SK-N-MC (cell line): Measurements from ENCODE around the gene SNX25.

Experiments
- EZH2 ChIP-seq: fragments of 200-600 bp; sonication (generic); IDR thresholded peaks from one replicate; pipeline ENCODE4 v1.6.1; 2017; ENCODE audit warnings: antibody characterized with exemption
- FOXP2 ChIP-seq: optimal IDR thresholded peaks from 2 replicates; pipeline ENCODE3; 2011; ENCODE audit warnings: mild to moderate bottlenecking, moderate library complexity; ENCODE audit not compliant: insufficient read depth; ENCODE audit errors: extremely low read length, control extremely low read depth
- POLR2AphosphoS5 ChIP-seq: IDR thresholded peaks from 2 replicates; pipeline ENCODE4 v1.6.1; 2012; ENCODE audit warnings: mild to moderate bottlenecking, low read depth, low read length, borderline replicate concordance

DNA sequence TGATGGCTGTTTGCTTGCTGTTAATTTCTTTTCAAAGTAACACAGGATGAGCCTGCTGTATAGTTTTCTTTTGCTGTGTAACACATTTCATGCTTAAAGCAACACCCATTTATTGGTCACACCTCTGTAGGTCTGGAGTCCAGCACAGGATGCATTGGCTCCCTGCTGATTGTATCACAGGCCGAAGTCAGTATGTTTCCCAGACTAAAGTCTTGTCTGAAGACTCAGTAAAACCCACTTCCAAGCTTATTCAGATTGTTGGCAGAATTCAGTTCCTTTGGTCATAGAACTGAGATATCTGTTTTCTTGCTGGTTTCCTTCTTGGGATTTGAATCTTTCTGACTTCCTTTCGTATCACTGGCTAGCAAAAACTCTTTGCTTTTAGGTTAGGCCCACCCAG is 132.0 kb downstream of the SNX25 start:
- TF ChIP-seq POLR2AphosphoS5 (no peak), EZH2 (no peak), FOXP2 (no peak)
